ENCODE measurements around the gene ARMC8.

- TF ChIP-seq CTCF (IDR thresholded peaks at IDR 0.05; ENCODE audit: borderline replicate concordance, extremely low read depth, low read length, poor library complexity, severe bottlenecking) (no peak), EZH2 (IDR thresholded peaks at IDR 0.05; ENCODE audit: borderline replicate concordance, low read depth, low read length, severe bottlenecking) (no peak)
Measured at GRCh38 chr3:138289701-138290100, 102.6 kb downstream of the ARMC8 start.
